ENCODE data around the gene PEX5L.

- TF ChIP-seq, protein P1, sequence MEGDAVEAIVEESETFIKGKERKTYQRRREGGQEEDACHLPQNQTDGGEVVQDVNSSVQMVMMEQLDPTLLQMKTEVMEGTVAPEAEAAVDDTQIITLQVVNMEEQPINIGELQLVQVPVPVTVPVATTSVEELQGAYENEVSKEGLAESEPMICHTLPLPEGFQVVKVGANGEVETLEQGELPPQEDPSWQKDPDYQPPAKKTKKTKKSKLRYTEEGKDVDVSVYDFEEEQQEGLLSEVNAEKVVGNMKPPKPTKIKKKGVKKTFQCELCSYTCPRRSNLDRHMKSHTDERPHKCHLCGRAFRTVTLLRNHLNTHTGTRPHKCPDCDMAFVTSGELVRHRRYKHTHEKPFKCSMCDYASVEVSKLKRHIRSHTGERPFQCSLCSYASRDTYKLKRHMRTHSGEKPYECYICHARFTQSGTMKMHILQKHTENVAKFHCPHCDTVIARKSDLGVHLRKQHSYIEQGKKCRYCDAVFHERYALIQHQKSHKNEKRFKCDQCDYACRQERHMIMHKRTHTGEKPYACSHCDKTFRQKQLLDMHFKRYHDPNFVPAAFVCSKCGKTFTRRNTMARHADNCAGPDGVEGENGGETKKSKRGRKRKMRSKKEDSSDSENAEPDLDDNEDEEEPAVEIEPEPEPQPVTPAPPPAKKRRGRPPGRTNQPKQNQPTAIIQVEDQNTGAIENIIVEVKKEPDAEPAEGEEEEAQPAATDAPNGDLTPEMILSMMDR (conservative IDR thresholded peaks at IDR 0.05): no peak
- TF ChIP-seq EZH2 (IDR thresholded peaks at IDR 0.05; ENCODE audit: low read depth): no peak
Measured at GRCh38 chr3:179797192-179797591, 239.5 kb downstream of the PEX5L start.

Measured in PC-9 (cell line).